HG03045 (cell line): ENCODE measurements around the gene GCK.
A peak's percentile ranks its signal among the peaks of the same experiment; 100 is the strongest.
"Not testable (repeated sequence)": the region's sequence is repeated elsewhere in the genome, so short reads cannot be mapped to it uniquely, and the experiment has no call there.

Experiments
- ATAC-seq: cut with Tn5 transposase; IDR thresholded peaks from one replicate; pipeline ENCODE4 v1.9.1; 2021; ENCODE audit warnings: mild to moderate bottlenecking, moderate library complexity; ENCODE audit not compliant: unreplicated experiment

The GCK gene

GRCh38 chr7:44208085-44208484, 18.8 kb upstream of the GCK start:
- ATAC-seq, result no peak

DNA sequence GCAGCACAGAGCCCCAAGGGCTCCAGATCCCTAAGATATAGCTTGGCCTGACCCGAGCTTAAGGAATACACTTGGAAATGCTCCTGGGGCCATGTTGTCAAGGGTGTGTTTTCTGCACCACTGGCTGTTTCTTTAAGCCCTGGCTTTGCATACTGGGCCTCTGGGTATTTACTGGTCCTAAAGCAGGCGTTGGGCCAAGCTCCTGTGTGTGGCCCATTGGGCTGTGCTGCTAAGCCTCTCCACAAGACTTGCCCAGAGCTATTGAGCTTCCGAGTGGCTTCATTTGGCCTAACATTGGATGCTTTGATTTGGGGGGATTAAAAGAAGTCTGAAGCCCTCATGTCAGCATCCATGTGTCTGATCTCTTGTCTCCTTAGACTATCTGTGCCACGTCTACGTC, 16.8 kb upstream of the GCK start:
- ATAC-seq, result no peak

DNA sequence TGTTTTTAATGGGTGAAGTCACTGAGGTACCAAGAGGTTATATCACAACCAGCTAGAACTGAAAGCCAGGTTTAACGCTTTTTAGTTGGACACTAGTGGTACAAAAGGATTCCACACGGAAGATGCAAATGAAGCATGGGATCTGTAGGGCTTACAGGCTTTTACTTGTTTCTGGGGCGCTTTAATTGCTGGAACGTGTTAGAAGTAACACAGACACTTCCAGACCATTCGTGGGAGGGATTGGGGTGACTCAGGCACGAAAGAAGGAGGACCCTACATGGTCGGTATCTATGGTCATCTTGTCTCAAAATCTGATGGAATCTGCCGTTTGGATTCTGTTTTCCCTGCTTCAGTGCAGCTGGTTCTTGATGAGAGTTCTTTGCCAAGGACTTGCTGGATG, 12.6 kb upstream of the GCK start:
- no peak for ATAC-seq

- ATAC-seq, result peak; percentile 100
These were observed 11.6 kb upstream of the GCK start, which contains the start of gene YKT6 for GRCh38 chr7:44200699-44201461. TSS of gene YKT6 (plus strand) at chr7:44200978. CDS start at chr7:44201136, 158 bp downstream.

- not testable (repeated sequence) for ATAC-seq
These were observed 10.9 kb upstream of the GCK start for GRCh38 chr7:44200163-44200562.

- no peak for ATAC-seq
These were observed 8.2 kb upstream of the GCK start for GRCh38 chr7:44197474-44197873.

GRCh38 chr7:44196450-44196872, 7.2 kb upstream of the GCK start:
- ATAC-seq, result no peak

DNA sequence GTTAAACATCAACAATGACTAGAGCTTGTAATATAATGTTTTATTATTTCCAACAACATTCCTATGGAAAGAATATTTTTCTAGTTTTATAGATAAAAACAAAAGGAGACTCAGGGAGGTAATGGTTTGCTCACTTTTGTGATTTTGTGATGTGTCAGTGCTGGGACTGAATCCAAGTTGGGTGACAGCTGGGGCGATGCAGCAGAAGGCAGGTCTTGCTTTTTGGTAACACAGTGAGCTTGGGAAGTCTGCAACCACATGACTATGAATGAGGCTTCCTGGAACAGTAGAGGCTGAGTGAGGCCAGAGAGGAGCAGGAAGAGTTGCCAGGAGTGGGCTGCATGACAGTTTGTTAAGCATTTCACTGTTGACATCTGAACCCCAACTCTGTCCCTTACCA, 6.7 kb upstream of the GCK start:
- no peak for ATAC-seq

GRCh38 chr7:44194562-44195145, 5.4 kb upstream of the GCK start:
- no peak for ATAC-seq

- no peak for ATAC-seq
These were observed 4.8 kb upstream of the GCK start for GRCh38 chr7:44194069-44194468.

DNA sequence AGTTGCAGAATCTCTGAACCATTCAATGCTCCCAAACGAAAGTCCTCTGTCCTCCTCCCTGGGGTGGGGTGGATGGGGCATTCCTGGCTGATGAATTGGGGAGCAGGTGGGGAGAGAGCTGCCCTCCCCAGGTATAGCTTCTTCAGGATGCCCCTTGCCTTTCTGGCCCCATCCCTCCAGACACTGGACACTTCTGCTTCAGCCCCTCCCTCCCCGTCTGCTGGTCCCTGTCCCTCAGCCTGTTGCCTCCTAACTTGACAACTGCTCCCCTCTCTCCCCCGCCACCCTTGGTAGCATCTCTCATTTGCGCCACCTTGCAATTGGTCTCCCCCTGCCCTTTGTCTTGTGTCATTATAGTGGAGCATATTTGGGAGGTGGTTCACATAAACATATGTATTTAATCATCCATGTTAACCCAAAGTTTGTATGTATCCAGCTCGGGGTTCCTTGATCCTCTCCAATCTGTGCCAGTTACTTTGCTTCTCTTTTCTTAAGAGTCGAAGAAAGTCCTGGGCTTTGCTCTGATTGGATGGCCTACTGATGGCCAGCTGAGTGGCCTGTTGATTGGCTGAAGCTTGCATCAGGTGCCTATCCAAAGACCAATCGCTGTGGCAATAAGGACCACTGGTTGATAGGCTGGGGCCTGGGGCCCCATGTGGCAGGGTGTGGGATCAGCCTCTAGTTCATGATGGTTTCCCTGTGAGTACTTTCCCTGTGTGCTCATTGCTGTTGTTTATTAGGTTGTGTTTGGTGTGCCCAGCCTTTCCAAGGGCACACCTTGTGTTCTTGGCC, 4.0 kb upstream of the GCK start:
- ATAC-seq, result no peak

- ATAC-seq, result no peak
These were observed 1.9 kb upstream of the GCK start for GRCh38 chr7:44191171-44191570.

DNA sequence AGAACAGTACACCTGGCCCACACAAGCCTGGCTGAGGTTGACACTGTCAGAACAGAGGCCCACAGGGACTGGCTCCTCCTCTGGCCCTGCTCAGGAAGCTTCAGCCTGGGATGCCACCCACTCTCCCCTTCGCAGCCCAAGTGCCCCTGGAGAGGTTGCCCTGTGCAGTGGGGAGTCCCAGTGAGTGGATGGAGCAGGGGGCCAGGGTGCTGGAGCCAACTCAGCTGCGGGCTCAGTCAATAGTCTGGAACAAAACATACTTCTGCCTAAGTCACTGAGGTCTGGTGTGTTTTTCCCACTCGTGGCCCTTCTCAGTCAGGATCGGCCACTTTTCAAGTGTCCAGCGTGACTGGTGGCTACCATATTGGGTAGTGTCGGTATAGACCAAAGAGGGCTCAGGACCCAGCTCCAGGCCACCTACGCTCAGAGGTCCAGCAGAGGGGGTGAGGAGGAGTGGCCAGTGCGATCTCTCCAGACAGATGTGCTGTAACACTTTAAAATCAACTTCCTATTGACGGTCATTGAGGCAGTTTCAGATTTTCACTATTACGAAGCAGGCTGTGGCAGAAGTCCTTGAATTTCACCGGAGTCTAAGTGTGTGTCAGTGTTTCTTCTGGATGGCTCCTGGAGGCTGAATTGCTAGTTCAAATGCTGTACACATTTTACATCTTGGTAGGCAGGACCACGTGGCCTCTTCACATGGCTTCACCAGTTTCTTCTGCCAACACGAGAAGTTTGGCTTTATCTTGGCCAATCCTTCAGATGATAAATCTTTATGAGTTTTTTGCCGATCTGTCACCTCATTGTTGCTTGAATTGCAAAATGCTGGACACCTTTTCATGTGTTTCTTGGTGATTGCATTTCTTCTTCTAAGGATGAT, 994 bp upstream of the GCK start:
- ATAC-seq, result no peak

DNA sequence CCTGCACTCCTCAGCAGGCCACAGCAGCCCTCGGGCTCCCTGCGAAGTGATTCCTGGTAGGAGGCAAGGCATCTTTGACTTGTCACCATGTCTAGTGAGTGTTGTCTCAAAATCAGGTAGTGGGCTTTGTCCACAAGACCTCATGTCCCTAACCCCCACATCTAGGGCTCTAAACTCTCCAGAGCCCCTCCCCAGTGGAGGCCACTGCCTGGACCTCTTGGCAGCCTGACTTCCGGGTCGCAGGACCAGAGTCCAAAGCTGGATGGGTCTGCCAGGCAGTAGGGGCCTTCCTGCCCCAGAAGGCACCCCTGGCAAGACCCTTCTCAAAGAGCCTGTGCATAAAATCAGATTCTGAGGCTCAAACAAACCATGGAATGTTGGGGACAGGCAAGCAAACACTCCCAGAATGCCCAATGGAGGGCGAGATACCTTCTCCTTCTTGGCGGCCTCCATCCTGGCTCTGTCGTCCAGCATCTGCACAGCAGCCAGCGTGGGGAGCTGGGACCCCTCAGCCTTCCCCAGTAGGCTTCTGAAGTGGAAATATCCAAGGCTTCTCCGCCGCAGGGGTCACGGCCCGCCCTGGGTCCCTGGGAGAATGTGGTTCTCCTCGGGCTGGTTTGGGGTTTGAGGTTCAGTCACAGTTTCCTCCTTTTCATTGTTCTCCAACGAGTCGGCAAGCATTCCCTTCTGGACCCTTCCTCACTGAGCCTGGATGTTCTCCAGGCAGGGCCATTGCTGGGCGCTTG, 586 bp downstream of the GCK start:
- ATAC-seq, result no peak

DNA sequence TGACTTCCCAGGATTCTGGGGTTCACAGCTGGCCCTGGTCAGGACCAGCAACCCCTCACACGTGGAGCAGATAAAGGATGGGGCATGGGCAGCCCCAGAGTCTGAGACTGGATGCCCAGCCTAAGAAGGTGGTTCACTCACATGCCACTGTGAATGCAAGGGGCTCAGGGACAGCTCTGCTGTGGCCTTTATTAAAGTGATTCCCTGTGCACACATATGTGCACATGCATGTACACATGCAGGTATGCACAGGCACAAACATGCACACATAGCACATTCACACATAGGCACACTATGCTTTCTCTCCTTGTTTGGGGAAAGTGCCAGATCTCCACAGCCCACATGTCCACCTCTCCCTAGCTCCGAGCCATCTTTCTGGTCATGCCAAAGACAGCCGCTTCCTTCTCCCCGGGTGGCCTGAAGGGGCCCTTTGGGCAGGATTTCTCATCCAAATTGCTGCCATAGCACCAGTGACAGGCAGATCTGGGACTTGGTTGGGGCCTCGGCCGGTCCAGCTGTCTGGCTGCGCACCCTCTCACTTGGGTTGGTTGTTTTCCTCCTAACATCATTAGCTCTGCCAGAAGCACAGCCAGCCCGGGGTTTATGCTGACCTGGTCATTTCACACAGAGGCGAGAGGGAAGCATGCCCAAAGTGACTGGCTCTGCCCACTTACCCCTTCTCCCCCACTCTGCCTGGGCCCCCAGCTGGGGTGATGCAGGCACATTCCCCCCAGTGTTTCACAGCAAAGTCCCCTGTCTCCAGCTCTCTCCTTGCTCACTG, 1.4 kb downstream of the GCK start:
- ATAC-seq, result no peak

DNA sequence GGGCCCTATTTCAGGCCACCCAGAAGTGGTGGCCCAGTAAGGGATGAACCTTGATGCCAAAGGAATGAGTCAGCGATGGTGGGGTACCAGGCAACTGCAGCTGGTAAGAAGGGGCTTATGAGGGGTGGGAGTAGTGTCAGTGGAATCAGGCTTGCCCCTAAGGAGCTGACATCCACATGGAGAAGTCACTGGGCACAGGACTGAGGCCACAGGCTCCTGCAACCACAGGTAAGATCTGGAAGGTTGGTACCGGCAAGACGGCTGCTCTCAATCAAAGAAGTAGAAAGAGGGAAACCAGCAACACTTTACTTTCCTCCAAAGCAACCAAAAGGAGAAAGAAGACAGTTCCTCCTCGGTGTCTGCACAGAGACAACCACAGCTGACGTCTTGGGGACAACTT, 2.5 kb downstream of the GCK start:
- no peak for ATAC-seq

DNA sequence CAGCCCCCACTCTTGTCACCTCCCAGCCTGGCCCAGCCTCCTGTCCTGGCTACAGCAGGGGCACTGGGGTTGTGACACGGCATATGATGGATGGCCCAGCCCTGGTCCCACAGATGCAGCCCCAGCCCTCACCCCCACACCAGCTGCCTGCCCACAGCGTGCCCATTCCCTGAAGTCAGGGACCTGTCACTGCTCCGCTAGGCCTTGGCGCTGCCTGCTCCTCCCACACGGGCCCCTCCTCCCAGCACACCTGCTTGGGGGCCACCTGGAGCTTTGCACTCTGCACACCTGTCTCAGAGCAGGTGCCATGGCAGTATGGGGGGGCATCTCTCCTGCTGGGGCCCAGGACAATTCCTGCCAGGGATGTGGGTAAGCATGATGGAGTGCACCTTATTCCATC, 3.5 kb downstream of the GCK start:
- ATAC-seq, result no peak

- ATAC-seq, result no peak
These were observed 4.3 kb downstream of the GCK start for GRCh38 chr7:44184873-44185446.

DNA sequence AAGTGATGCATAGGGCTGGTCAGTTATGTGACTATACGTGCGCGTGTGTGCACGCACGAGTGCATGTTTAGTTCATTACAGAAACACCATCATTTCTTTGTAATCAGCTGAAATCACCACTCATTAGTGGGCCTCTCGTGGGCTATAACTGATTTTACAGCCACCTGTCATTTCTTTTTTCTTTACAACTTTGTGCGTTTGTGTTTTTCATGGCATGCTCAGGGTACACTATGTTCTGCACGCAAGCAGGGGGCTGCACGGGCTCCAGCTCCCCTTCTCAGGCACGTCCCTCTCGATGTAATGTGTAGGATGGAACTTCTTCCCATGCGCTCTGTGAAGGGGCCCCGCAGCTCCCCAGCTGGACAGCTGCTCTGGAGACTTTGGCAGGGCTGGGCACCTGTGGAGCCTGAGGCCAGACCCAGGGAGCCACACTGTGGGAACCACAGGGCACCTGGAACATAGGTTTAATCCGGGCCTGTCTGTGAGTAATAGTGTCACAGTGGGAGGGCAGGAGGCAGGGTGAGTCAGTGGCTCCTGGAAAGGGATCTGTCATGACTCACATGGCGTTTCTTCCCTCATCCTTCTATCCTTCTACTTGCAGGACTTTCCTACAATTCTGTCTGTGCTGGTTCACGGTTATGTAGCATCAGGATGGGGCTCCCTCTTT, 4.9 kb downstream of the GCK start:
- ATAC-seq, result no peak
